Measurements from ENCODE around the gene CLRN3. TPM values are rescaled to one million over a fixed set of nuclear protein-coding genes. Genes with fewer than 3 reads are reported as not detected.

CLRN3 gene
- total RNA-seq, 2 donors from 2014 or later, result not detected

- Mint-ChIP-seq H3K27ac (no peak overlapping the region), H3K9me3 (no peaks in the 10 kb centered on the region), H3K27me3 (ENCODE audit: low read depth) (peaks cover 31% of the 10 kb centered on the region), H3K4me1 (ENCODE audit: low read depth) (no peaks in the 10 kb centered on the region), H3K4me3 (no peak overlapping the region), H3K36me3 (ENCODE audit: insufficient read depth in 2 of 2) (no peaks in the 10 kb centered on the region)
- DNase-seq, result no peak
- no peak for ATAC-seq (replicated peaks in 1 of 2)
Measured at GRCh38 chr10:127903789-127904188, 11.0 kb upstream of the CLRN3 start.

GRCh38 chr10:127899766-127900387 is 7.1 kb upstream of the CLRN3 start:
- peak; percentile 44 to 51 for ATAC-seq (replicated peaks in 1 of 2)
- no peak overlapping the region for H3K27ac Mint-ChIP-seq
- H3K4me3 Mint-ChIP-seq, result no peak overlapping the region
- peaks cover 2% of the 10 kb centered on the region in 2 donors for H3K36me3 Mint-ChIP-seq (ENCODE audit: insufficient read depth in 2 of 2)
- DNase-seq, result no peak
- no peaks in the 10 kb centered on the region for H3K4me1 Mint-ChIP-seq (ENCODE audit: low read depth)
- peaks cover 21% of the 10 kb centered on the region for H3K27me3 Mint-ChIP-seq (ENCODE audit: low read depth)
- peaks cover 0 to 5% of the 10 kb centered on the region in 2 donors for H3K9me3 Mint-ChIP-seq

- H3K36me3 Mint-ChIP-seq (ENCODE audit: insufficient read depth in 2 of 2), result peaks cover 2% of the 10 kb centered on the region in 2 donors
- ATAC-seq (replicated peaks in 1 of 2) (no peak), DNase-seq (no peak)
- H3K27ac Mint-ChIP-seq, result no peak overlapping the region
- H3K27me3 Mint-ChIP-seq (ENCODE audit: low read depth), result peaks cover 27% of the 10 kb centered on the region
- no peak overlapping the region for H3K4me3 Mint-ChIP-seq
- peaks cover 0 to 5% of the 10 kb centered on the region in 2 donors for H3K9me3 Mint-ChIP-seq
- no peaks in the 10 kb centered on the region for H3K4me1 Mint-ChIP-seq (ENCODE audit: low read depth)
Measured at GRCh38 chr10:127897177-127897576, 4.4 kb upstream of the CLRN3 start.

GRCh38 chr10:127896590-127896989 is 3.8 kb upstream of the CLRN3 start:
- Mint-ChIP-seq H3K27ac (no peak overlapping the region), H3K36me3 (ENCODE audit: insufficient read depth in 2 of 2) (peaks cover 2% of the 10 kb centered on the region in 2 donors), H3K4me3 (no peak overlapping the region), H3K9me3 (peaks cover 0 to 5% of the 10 kb centered on the region in 2 donors), H3K4me1 (ENCODE audit: low read depth) (no peaks in the 10 kb centered on the region), H3K27me3 (ENCODE audit: low read depth) (peaks cover 27% of the 10 kb centered on the region)
- DNase-seq (no peak), ATAC-seq (replicated peaks in 1 of 2) (no peak)

- H3K4me3 Mint-ChIP-seq, result no peak overlapping the region
- no peaks in the 10 kb centered on the region for H3K4me1 Mint-ChIP-seq (ENCODE audit: low read depth)
- H3K27me3 Mint-ChIP-seq (ENCODE audit: low read depth), result peaks cover 17% of the 10 kb centered on the region
- DNase-seq, result no peak
- no peak overlapping the region for H3K27ac Mint-ChIP-seq
- peaks cover 0 to 5% of the 10 kb centered on the region in 2 donors for H3K9me3 Mint-ChIP-seq
- H3K36me3 Mint-ChIP-seq (ENCODE audit: insufficient read depth in 2 of 2), result peaks cover 2% of the 10 kb centered on the region in 2 donors
- no peak for ATAC-seq (replicated peaks in 1 of 2)
Measured at GRCh38 chr10:127894146-127894545, 1.4 kb upstream of the CLRN3 start.

GRCh38 chr10:127890832-127891334 is 1.9 kb downstream of the CLRN3 start:
- H3K27me3 Mint-ChIP-seq (ENCODE audit: low read depth), result peaks cover 7% of the 10 kb centered on the region
- DNase-seq (no peak), ATAC-seq (replicated peaks in 1 of 2) (no peak)
- H3K4me3 Mint-ChIP-seq, result no peak overlapping the region
- H3K36me3 Mint-ChIP-seq (ENCODE audit: insufficient read depth in 2 of 2), result no peaks in the 10 kb centered on the region
- no peaks in the 10 kb centered on the region for H3K9me3 Mint-ChIP-seq
- no peaks in the 10 kb centered on the region for H3K4me1 Mint-ChIP-seq (ENCODE audit: low read depth)
- H3K27ac Mint-ChIP-seq, result no peak overlapping the region

GRCh38 chr10:127890216-127890615 is 2.5 kb downstream of the CLRN3 start:
- Mint-ChIP-seq H3K36me3 (ENCODE audit: insufficient read depth in 2 of 2) (no peaks in the 10 kb centered on the region), H3K9me3 (no peaks in the 10 kb centered on the region), H3K4me1 (ENCODE audit: low read depth) (no peaks in the 10 kb centered on the region), H3K4me3 (no peak overlapping the region), H3K27ac (no peak overlapping the region), H3K27me3 (ENCODE audit: low read depth) (peaks cover 7% of the 10 kb centered on the region)
- DNase-seq (no peak), ATAC-seq (replicated peaks in 1 of 2) (no peak)

- ATAC-seq (replicated peaks in 1 of 2) (no peak), DNase-seq (no peak)
- no peak overlapping the region for H3K27ac Mint-ChIP-seq
- H3K4me3 Mint-ChIP-seq, result no peak overlapping the region
- H3K27me3 Mint-ChIP-seq (ENCODE audit: low read depth), result peaks cover 7% of the 10 kb centered on the region
- H3K36me3 Mint-ChIP-seq (ENCODE audit: insufficient read depth in 2 of 2), result no peaks in the 10 kb centered on the region
- H3K9me3 Mint-ChIP-seq, result no peaks in the 10 kb centered on the region
- H3K4me1 Mint-ChIP-seq (ENCODE audit: low read depth), result no peaks in the 10 kb centered on the region
Measured at GRCh38 chr10:127889605-127890195, 3.0 kb downstream of the CLRN3 start.

- no peaks in the 10 kb centered on the region for H3K9me3 Mint-ChIP-seq
- ATAC-seq (replicated peaks in 1 of 2) (no peak), DNase-seq (no peak)
- no peaks in the 10 kb centered on the region for H3K36me3 Mint-ChIP-seq (ENCODE audit: insufficient read depth in 2 of 2)
- H3K4me3 Mint-ChIP-seq, result no peak overlapping the region
- H3K4me1 Mint-ChIP-seq (ENCODE audit: low read depth), result no peaks in the 10 kb centered on the region
- peaks cover 2% of the 10 kb centered on the region for H3K27me3 Mint-ChIP-seq (ENCODE audit: low read depth)
- no peak overlapping the region for H3K27ac Mint-ChIP-seq
Measured at GRCh38 chr10:127888521-127889312, 4.0 kb downstream of the CLRN3 start.

- Mint-ChIP-seq H3K4me1 (ENCODE audit: low read depth) (no peaks in the 10 kb centered on the region), H3K27ac (no peak overlapping the region), H3K9me3 (no peaks in the 10 kb centered on the region), H3K4me3 (no peak overlapping the region), H3K27me3 (ENCODE audit: low read depth) (no peaks in the 10 kb centered on the region), H3K36me3 (ENCODE audit: insufficient read depth in 2 of 2) (no peaks in the 10 kb centered on the region)
- ATAC-seq (replicated peaks in 1 of 2) (no peak), DNase-seq (no peak)
Measured at GRCh38 chr10:127887541-127888415, 5.0 kb downstream of the CLRN3 start.

- Mint-ChIP-seq H3K4me3 (no peak overlapping the region), H3K27me3 (ENCODE audit: low read depth) (no peaks in the 10 kb centered on the region), H3K4me1 (ENCODE audit: low read depth) (no peaks in the 10 kb centered on the region), H3K9me3 (no peaks in the 10 kb centered on the region), H3K27ac (no peak overlapping the region), H3K36me3 (ENCODE audit: insufficient read depth in 2 of 2) (no peaks in the 10 kb centered on the region)
- DNase-seq (no peak), ATAC-seq (replicated peaks in 1 of 2) (no peak)
Measured at GRCh38 chr10:127886371-127887051, 6.2 kb downstream of the CLRN3 start.

GRCh38 chr10:127884501-127884900 is 8.2 kb downstream of the CLRN3 start:
- Mint-ChIP-seq H3K4me1 (ENCODE audit: low read depth) (no peaks in the 10 kb centered on the region), H3K4me3 (no peak overlapping the region), H3K9me3 (no peaks in the 10 kb centered on the region), H3K27ac (no peak overlapping the region), H3K27me3 (ENCODE audit: low read depth) (no peaks in the 10 kb centered on the region), H3K36me3 (ENCODE audit: insufficient read depth in 2 of 2) (no peaks in the 10 kb centered on the region)
- DNase-seq, result no peak
- no peak for ATAC-seq (replicated peaks in 1 of 2)
